Psoas muscle (tissue), 8 donors: Measurements from ENCODE around the gene SH3GL2. TPM values are rescaled to one million over a fixed set of nuclear protein-coding genes. Genes with fewer than 3 reads are reported as not detected.

Experiments
- ATAC-seq, 4 donors: fragments of 200-7000 bp; cut with Tn5 transposase; one replicate each; pipeline ENCODE4 v1.9.1; 2020; ENCODE audit warnings: moderate library complexity in 3 of 4, mild to moderate bottlenecking in 2 of 4
- DNase-seq, 2 donors: peaks; one replicate each; pipeline ENCODE4 v3.0.0-alpha.2; 2020
- H3K27ac ChIP-seq: fragments of 200-600 bp; one replicate; pipeline ENCODE4 v1.8.0; 2022
- H3K27me3 ChIP-seq, 3 donors: fragments of 200-600 bp in 1 of 3; one replicate each; pipeline versions ENCODE4 v1.6.1 to v1.8.0; 2013 to 2022; ENCODE audit warnings: low read length in 2 of 3, mild to moderate bottlenecking in 2 of 3, moderate library complexity in 1 of 3; ENCODE audit not compliant: insufficient read depth in 3 of 3
- H3K36me3 ChIP-seq, 2 donors: fragments of 200-600 bp in 1 of 2; one replicate each; pipeline versions ENCODE4 v1.6.1 to v1.8.0; 2013 to 2022; ENCODE audit warnings: low read depth in 1 of 2, mild to moderate bottlenecking in 1 of 2, moderate library complexity in 1 of 2; ENCODE audit not compliant: insufficient read depth in 1 of 2
- H3K4me1 ChIP-seq: fragments of 200-600 bp; one replicate; pipeline ENCODE4 v1.8.0; 2022
- H3K4me3 ChIP-seq: fragments of 200-600 bp; one replicate; pipeline ENCODE4 v1.8.0; 2022; ENCODE audit warnings: mild to moderate bottlenecking
- H3K9me3 ChIP-seq: fragments of 200-600 bp; one replicate; pipeline ENCODE4 v1.8.0; 2022
- WGBS, 3 donors: extraction: QIAGEN DNeasy Blood & Tissue Kit; methylation state at CpG; one replicate each; pipeline versions ENCODE4 v1.1.6 to v1.1.7; 2013; 5-methylcytosine and 5-hydroxymethylcytosine counted together
- intact Hi-C, 2 donors: fragments of 100-400 bp; cut with DNase I; formaldehyde crosslinking; loops; one replicate each; pipeline versions ENCODE4 v1.11.0 to v1.14.2; 2022
- polyA plus RNA-seq, 3 donors: library from polyadenylated mRNA; stranded (reverse); fragments of 200-250 nt; gene quantifications; one replicate each; pipeline ENCODE4 v1.2.3, GENCODE V29; 2013
- total RNA-seq, 4 donors: library from RNA; stranded (reverse); fragmentation: NEBNext Ultra II Directional in 2 of 4; extraction: Animal tissue kit (Norgen Biotek cat#: 25700) in 2 of 4; gene quantifications; one replicate each; pipeline versions ENCODE4 v1.2.1 to v1.2.4, GENCODE V29; 2021 to 2023
- TF ChIP-seq, protein P1 (sequence below): fragments of 200-600 bp; IDR thresholded peaks from one replicate; pipeline ENCODE4 v1.8.0; 2022; ENCODE audit warnings: antibody characterized with exemption
- donor health status: healthy with polysubstance abuse.
- donor health status: DM: no; HTN: no; CAD: no; lungs with moderate emphysema.
- donor health status: Bipolar disorder and iron deficiency.
- donor health status: healthy.
- donor health status: DM: yes; HTN: yes; CAD: no.
- donor health status: DM: no; HTN: no; CAD: no.
- donor health status: DM: no; HTN: no; CAD: no.
- donor health status: DM: yes; HTN: yes; CAD: no.

Gene SH3GL2
- total and polyA plus RNA-seq, 7 donors: 0.08 TPM; not detected in 6

DNA sequence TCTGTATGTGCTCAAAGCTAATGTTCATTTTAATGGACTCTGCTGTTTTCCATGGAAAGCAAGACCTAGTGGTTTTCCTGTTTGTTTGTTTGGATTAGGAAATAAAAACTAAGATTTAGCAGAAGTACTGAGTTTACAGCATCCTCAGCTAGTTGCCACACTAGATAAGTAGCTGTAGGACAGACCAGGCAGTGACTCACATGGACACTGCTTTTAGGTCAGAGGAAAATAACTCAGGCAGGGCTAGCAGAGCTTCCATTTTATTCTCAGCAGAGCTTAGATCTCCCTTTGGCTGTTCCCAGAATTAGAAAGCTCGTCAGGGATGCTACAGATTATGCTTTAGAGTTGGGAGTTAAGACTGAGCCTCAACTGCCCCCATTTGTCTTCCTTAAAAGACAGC lies 204.4 kb downstream of the SH3GL2 start:
- H3K27ac ChIP-seq: no peak overlapping the region
- no peaks in the 10 kb centered on the region for H3K9me3 ChIP-seq
- ATAC-seq (no peak), DNase-seq (no peak)
- H3K4me1 ChIP-seq: no peaks in the 10 kb centered on the region
- H3K36me3 ChIP-seq: no peaks in the 10 kb centered on the region
- intact Hi-C loops: no loop called here
- no peaks in the 10 kb centered on the region for H3K27me3 ChIP-seq
- WGBS, 3 donors: 50 to 52% (median 51%) methylated on average over 1 of the region's 1 CpG
- TF ChIP-seq, protein P1, sequence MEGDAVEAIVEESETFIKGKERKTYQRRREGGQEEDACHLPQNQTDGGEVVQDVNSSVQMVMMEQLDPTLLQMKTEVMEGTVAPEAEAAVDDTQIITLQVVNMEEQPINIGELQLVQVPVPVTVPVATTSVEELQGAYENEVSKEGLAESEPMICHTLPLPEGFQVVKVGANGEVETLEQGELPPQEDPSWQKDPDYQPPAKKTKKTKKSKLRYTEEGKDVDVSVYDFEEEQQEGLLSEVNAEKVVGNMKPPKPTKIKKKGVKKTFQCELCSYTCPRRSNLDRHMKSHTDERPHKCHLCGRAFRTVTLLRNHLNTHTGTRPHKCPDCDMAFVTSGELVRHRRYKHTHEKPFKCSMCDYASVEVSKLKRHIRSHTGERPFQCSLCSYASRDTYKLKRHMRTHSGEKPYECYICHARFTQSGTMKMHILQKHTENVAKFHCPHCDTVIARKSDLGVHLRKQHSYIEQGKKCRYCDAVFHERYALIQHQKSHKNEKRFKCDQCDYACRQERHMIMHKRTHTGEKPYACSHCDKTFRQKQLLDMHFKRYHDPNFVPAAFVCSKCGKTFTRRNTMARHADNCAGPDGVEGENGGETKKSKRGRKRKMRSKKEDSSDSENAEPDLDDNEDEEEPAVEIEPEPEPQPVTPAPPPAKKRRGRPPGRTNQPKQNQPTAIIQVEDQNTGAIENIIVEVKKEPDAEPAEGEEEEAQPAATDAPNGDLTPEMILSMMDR: no peak
- H3K4me3 ChIP-seq: no peak overlapping the region

DNA sequence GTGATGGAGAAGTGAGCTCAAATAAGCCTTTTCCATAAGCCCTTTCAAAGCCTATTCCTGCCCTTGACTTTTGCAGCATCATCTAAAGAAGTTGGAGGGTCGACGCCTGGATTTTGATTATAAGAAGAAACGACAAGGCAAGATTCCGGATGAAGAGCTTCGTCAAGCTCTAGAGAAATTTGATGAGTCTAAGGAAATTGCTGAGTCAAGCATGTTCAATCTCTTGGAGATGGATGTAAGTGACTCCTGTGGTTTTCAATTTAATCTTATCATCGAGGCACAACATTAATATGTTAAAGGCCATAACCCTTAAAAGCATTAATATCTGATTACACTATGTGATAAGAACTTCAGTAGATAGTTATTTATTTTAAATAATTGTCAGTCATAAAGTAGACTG lies 210.4 kb downstream of the SH3GL2 start:
- Histone ChIP-seq H3K4me1 (no peaks in the 10 kb centered on the region), H3K9me3 (no peaks in the 10 kb centered on the region), H3K4me3 (no peak overlapping the region), H3K36me3 (no peaks in the 10 kb centered on the region), H3K27me3 (no peaks in the 10 kb centered on the region), H3K27ac (no peak overlapping the region)
- WGBS, 3 donors: 87 to 90% (median 89%) methylated on average over 6 of the region's 6 CpGs
- TF ChIP-seq, protein P1: no peak
- no peak for DNase-seq
- ATAC-seq: no peak
- intact Hi-C loops: no loop called here

DNA sequence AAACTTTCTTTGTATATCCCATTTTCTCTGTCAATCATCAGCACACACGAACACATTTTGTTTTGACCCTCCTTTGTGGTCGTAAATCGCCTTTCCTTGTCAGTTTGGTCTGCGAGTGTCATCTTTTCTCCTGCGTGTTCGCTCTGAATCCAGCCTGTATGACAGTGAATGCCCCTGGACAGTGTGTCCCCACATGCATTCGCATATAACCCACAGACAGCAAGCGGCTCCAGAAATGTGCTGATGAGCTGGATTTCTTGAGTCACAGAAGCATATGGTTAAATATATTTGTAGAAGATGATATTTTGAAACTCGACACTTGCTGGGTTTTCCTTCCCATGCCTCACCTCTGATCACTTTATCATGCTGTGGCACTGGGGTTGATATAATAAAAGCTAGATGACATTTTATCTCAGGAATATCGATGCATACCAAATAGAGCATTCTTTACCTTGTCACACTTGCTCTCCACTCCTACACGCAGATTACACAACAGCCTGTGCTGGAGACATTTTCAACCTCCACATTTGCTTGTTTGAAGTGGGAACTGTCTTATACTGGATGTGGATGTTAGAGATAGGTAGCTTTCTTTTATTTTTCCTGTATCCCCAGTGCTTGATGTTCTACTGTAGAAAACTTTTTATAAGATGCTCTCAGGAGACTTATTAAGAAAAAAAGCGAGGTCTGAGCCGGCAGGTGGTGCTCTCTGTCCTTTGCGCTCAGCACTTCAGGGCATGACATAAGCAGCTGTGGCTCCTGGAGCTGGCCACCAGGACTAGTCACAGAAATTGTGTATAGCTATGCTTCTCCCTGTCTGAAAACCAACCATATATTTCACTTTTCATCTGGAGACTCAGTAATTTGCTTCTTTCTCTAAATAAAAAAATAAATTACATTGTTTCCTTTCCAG lies 215.1 kb downstream of the SH3GL2 start:
- WGBS, 3 donors: 58 to 67% (median 66%) methylated on average over 14 of the region's 14 CpGs

DNA sequence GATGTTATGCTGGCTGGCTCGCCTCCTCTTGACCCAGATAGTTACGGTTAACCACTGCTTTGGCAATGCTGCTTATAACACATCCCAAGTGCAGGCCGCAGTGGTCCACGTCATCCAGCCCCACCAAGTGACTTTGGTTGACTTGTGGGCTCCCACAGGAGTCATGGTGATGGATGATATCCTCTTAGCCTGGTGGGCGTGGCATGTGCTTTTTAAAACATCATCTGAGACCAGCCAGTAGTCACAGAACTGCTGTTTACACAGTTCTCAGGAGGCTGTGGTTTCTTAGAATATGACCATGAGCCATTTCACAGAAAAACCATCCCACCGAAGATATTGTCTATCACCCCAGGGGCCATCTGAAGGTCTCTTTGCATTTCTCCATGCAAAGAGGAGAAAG lies 216.9 kb downstream of the SH3GL2 start:
- H3K27me3 ChIP-seq: no peaks in the 10 kb centered on the region
- intact Hi-C loops: no loop called here
- no peaks in the 10 kb centered on the region for H3K36me3 ChIP-seq
- no peaks in the 10 kb centered on the region for H3K4me1 ChIP-seq
- H3K4me3 ChIP-seq: no peak overlapping the region
- no peak for ATAC-seq
- TF ChIP-seq, protein P1: no peak
- no peaks in the 10 kb centered on the region for H3K9me3 ChIP-seq
- no peak overlapping the region for H3K27ac ChIP-seq
- DNase-seq: peak; percentile 24 to 58
- WGBS, 3 donors: 69 to 76% (median 71%) methylated on average over 6 of the region's 6 CpGs

More for the DNA sequence above, 215.1 kb downstream of the SH3GL2 start:
- DNase-seq: no peak
- TF ChIP-seq, protein P1: no peak
- H3K9me3 ChIP-seq: no peaks in the 10 kb centered on the region
- H3K27me3 ChIP-seq: no peaks in the 10 kb centered on the region
- intact Hi-C loops: no loop called here
- H3K27ac ChIP-seq: no peak overlapping the region
- no peaks in the 10 kb centered on the region for H3K36me3 ChIP-seq
- H3K4me3 ChIP-seq: no peak overlapping the region
- ATAC-seq: no peak
- no peaks in the 10 kb centered on the region for H3K4me1 ChIP-seq
